Measurements from ENCODE around the gene PTGS1. TPM values are rescaled to one million over a fixed set of nuclear protein-coding genes. Genes with fewer than 3 reads are reported as not detected.

Gene PTGS1
- total RNA-seq, 4 donors from 2014 or later = 16.0 to 36.8 (median 20.1) TPM

GRCh38 chr9:122374885-122375420 lies 4.1 kb downstream of the PTGS1 start:
- no peak for DNase-seq (ENCODE audit: low spot score)
- no peak for TF ChIP-seq CTCF (IDR thresholded peaks at IDR 0.05)
- ATAC-seq (ENCODE audit: low FRiP score) = peak; percentile 73

- DNase-seq (ENCODE audit: low spot score) (peak; percentile 5), ATAC-seq (ENCODE audit: low FRiP score) (no peak)
- TF ChIP-seq CTCF (IDR thresholded peaks at IDR 0.05) = no peak
Observed at GRCh38 chr9:122376796-122377195, 6.0 kb downstream of the PTGS1 start.

GRCh38 chr9:122377241-122378164 lies 6.7 kb downstream of the PTGS1 start:
- ATAC-seq (ENCODE audit: low FRiP score) = no peak
- DNase-seq (ENCODE audit: low spot score) = peak; percentile 17
- TF ChIP-seq CTCF (IDR thresholded peaks at IDR 0.05) = no peak

GRCh38 chr9:122378236-122378635 lies 7.4 kb downstream of the PTGS1 start:
- ATAC-seq (ENCODE audit: low FRiP score) (no peak), DNase-seq (ENCODE audit: low spot score) (peak; percentile 20)
- no peak for TF ChIP-seq CTCF (IDR thresholded peaks at IDR 0.05)

GRCh38 chr9:122379340-122379739 lies 8.5 kb downstream of the PTGS1 start:
- no peak for TF ChIP-seq CTCF (IDR thresholded peaks at IDR 0.05)
- ATAC-seq (ENCODE audit: low FRiP score) (no peak), DNase-seq (ENCODE audit: low spot score) (no peak)

- TF ChIP-seq CTCF (IDR thresholded peaks at IDR 0.05) = no peak
- ATAC-seq (ENCODE audit: low FRiP score) (no peak), DNase-seq (ENCODE audit: low spot score) (no peak)
Observed at GRCh38 chr9:122380293-122380692, 9.5 kb downstream of the PTGS1 start.
